SIG-M5 treated with dmso at 0.1 percent for 504 hours (cell line): ENCODE measurements around the gene NSRP1.
A peak's percentile ranks its signal among the peaks of the same experiment; 100 is the strongest.

Experiments used
- DNase-seq: peaks from one replicate; lab custom pipeline; 2025; ENCODE audit not compliant: unreplicated experiment; lab: John Stamatoyannopoulos, UW

The NSRP1 gene

GRCh38 chr17:30219833-30220232, 103.2 kb downstream of the NSRP1 start:
- DNase-seq, result no peak

- no peak for DNase-seq
Measured at GRCh38 chr17:30220414-30220813, 103.8 kb downstream of the NSRP1 start.

GRCh38 chr17:30221346-30221745, 104.7 kb downstream of the NSRP1 start:
- DNase-seq, result no peak

DNA sequence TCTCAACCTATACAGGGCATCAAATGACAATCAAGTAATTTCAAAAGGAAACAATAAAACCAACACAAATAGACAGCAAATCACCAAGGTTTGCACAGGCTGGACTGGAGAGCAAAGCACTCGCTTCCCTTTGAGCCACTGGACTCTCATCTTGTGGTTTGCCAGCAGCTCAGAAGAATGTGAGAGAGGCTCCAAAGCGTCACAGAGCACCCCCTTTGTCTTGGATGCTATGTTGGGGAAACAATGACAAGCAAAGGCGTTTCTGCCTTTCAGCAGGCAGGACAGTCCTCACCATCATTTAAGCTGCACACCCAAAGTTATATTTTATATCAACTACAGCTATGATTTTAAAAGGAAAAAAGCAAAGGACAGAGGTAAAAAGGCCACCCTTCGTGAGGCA, 105.6 kb downstream of the NSRP1 start:
- DNase-seq, result no peak

GRCh38 chr17:30222721-30223175, 106.1 kb downstream of the NSRP1 start:
- no peak for DNase-seq

DNA sequence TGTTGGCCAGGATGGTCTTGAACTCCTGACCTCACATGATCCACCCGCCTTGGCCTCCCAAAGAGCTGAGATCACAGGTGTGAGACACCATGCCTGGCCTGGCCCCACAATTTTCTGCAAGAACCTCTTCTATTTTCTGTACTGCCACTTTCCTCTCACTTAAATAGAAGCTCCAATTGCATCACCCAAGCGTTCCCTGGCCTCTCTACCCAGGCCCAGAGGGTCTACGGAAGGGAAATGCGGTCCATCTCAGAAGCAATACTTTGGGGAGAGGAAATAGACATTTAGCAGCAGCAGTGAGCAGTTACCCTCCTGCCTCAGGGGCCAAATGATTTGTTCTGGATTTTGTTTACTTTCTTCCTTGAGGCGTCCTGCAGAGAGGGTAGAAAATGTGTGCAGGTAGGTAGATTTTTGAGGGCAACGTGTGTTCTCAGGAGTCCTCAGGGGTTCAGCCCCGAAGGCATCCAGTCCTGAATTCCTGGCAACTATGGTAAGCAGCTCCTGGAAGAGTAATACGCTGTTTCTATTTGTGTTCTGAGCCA, 107.9 kb downstream of the NSRP1 start:
- DNase-seq, result peak; percentile 39

GRCh38 chr17:30225112-30225511, 108.5 kb downstream of the NSRP1 start:
- DNase-seq, result peak; percentile 27

- no peak for DNase-seq
Measured at GRCh38 chr17:30225919-30226553, 109.4 kb downstream of the NSRP1 start.

GRCh38 chr17:30226878-30227277, 110.3 kb downstream of the NSRP1 start:
- no peak for DNase-seq

- DNase-seq, result no peak
Measured at GRCh38 chr17:30228011-30228410, 111.4 kb downstream of the NSRP1 start.

DNA sequence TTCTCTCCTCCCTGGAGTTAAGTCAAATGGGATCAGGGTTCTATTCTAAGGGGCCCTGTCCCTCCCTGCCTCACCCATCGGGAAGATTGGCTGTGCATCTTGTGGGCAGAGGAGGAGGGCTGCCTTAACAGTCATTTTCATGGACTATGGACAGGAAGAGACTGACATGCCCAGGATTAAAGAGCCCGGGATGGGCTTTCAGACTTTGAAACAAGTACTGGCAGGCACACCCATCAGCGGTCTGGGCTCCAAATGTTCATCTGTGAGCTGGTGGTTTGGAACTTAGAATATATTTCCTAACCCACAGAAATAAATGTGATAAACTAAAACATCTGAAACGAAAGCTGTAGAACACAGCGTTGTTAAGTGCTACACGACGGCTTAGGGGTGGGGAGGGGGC, 112.4 kb downstream of the NSRP1 start:
- no peak for DNase-seq

- peak; percentile 35 for DNase-seq
Measured at GRCh38 chr17:30230009-30230408, 113.4 kb downstream of the NSRP1 start.

GRCh38 chr17:30230596-30231125, 114.0 kb downstream of the NSRP1 start:
- DNase-seq, result no peak

DNA sequence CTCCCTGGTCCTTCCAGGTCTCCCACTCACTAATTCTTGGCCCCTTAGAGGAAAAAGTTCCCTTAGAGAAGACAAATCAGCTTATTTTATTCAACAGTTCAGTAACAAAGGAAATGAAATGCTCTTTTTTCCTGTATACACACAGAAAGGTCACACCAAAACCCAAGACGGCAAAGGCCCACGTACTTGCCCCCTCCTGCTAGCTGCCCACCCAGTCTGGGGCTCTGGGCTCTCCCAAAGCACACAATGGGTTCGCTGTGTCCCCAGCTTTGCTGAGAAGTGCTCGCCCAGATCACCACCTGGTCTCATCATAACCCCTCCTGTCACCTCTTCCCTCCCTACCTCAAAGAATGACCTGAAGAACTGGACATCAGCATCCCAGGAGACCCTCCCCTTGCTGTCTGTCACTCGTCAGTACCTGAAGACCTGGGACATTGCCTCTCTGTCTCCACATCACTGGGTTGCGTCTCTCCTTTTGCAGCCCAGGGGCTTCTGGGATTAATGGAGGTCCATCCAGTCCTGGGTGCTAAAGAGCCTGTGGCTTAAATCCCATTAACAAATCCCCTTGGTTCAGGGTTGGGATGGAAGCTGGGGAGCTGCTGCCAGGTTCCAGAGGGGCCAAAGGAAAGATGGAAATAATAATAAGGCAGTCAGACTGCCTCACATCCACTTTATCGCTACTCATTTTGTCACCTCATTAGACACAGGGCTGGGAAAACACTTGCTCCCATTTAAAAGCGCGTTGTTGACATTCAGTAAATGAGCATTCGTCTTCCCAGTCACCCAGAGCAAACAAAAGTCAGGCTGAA, 115.6 kb downstream of the NSRP1 start:
- DNase-seq, result no peak

- DNase-seq, result no peak
Measured at GRCh38 chr17:30232824-30233427, 116.3 kb downstream of the NSRP1 start.

DNA sequence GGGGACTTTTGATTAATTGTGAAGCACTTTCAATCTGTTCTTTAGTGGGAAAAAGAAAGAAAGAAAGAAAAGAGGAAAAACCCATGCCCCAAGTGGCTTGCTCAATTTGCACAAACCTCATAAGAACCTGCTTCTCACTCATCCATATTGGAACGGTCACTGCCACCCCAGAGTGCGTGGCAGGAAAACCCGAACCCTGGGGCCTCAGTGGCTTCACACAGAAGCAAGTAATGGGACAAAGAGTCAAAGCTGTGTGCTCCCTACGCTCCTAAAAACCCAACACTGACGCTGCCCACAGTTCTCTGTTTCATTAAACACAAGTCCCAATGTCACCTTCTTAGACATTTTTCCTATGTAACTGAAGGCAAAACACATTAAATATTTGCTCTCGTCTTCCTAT, 117.7 kb downstream of the NSRP1 start:
- DNase-seq, result no peak

- no peak for DNase-seq
Measured at GRCh38 chr17:30234964-30235363, 118.3 kb downstream of the NSRP1 start.

DNA sequence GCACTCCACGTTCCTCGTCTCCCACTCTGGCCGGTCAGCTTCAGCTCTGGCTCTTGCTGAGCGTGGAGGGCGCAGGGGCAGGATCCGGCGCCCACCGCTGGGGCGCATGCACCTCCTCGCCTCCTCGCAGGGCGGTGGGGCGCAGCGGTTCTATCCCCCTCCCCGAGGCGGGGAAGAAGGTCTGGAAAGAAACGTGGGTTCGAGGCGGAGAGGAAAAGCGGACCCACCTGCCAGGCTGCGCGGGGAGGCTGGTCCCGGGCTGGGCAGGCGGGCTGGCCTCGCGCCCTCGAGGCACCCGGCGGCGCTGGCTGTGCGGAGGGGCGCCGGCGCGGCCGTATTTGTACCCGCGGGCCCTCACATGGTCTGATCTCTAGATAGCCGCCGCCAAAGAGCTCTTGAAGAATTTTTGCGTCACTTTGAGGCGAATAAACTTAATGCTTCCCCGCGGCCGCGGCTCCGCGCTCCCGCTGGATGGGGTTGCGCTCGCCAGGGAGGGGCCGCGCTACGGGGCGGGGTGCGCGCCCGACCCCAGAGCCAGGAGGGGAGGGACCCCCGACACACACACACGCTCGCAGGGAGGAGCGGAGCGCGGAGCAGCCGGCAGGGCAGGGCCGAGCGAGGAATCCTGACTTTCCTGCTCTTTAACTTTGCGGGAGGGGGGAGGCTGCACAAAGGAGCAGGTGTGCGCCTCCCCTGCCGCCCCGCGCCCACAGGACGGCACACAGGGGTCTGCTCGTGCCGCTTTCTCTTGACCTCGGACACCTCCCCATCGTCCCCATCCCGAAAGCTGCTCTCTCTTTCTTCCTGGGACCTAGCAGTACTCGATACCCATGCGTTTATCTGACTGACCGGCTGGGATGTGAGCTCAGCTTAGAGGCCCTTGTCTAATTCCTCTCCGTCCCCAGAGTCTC, 119.0 kb downstream of the NSRP1 start, which contains the start of gene SLC6A4:
Gene SLC6A4, minus strand, starts transcription at position 312 of the 911 bp plus-strand sequence. CDS start 13,739 bp downstream, outside the sequence.
- no peak for DNase-seq
